ENCODE results near the gene HCN2.
A peak's percentile ranks its signal among the peaks of the same experiment; 100 is the strongest.

Gene HCN2

DNA sequence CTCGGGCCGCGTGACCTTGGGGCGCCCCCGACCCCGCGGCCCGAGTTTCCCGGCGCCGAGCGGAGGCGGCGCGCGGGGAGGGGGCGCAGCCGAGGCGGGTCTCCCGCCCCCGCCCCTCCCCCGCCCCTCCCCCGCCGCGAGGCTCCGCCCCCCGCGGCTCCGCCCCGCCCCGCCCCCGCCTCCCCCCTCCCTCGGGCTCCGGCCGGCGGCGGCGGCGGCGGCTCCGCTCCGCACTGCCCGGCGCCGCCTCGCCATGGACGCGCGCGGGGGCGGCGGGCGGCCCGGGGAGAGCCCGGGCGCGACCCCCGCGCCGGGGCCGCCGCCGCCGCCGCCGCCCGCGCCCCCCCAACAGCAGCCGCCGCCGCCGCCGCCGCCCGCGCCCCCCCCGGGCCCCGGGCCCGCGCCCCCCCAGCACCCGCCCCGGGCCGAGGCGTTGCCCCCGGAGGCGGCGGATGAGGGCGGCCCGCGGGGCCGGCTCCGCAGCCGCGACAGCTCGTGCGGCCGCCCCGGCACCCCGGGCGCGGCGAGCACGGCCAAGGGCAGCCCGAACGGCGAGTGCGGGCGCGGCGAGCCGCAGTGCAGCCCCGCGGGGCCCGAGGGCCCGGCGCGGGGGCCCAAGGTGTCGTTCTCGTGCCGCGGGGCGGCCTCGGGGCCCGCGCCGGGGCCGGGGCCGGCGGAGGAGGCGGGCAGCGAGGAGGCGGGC is at the start of gene HCN2:
TSS of gene HCN2 (plus strand) at position 189 of the 703 bp plus-strand sequence. CDS start at position 254, 65 bp downstream.
- DNase-seq: no peak

DNA sequence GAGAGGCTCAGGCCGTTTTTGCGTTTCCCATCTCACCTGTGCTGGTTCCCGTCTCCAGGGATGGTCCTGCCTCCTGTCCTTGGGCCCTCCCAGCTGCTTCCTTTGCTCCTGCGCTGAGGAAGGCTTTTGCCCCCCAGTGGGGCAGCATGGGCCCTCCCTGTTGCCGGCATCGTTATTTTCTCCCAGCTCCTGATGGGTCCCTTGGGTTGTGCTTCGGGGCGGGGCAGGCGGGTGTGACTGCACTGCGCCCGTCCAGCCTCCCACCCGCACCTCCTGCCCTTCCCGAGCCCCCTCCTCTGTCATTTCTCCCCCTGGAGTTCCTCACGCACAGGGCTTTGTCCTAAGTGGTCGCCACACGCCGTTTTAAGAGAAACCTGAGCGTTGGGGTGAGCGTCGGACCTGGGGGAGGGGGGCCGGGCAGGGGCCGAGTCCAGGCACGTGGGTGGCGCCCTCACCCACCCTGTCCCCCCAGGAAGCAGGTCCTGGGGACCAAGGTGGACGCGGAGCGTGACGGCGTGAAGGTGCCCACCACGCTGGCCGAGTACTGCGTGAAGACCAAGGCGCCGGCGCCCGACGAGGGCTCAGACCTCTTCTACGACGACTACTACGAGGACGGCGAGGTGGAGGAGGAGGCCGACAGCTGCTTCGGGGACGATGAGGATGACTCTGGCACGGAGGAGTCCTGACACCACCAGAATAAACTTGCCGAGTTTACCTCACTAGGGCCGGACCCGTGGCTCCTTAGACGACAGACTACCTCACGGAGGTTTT is 48.6 kb upstream of the HCN2 start:
- no peak for DNase-seq

DNA sequence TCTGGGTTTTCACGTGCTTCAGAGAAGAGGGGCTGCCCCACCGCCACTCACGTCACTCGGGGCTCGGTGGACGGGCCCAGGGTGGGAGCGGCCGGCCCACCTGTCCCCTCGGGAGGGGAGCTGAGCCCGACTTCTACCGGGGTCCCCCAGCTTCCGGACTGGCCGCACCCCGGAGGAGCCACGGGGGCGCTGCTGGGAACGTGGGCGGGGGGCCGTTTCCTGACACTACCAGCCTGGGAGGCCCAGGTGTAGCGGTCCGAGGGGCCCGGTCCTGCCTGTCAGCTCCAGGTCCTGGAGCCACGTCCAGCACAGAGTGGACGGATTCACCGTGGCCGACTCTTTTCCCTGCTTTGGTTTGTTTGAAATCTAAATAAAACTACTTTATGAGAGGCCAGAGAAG is 48.0 kb upstream of the HCN2 start:
- no peak for DNase-seq

DNA sequence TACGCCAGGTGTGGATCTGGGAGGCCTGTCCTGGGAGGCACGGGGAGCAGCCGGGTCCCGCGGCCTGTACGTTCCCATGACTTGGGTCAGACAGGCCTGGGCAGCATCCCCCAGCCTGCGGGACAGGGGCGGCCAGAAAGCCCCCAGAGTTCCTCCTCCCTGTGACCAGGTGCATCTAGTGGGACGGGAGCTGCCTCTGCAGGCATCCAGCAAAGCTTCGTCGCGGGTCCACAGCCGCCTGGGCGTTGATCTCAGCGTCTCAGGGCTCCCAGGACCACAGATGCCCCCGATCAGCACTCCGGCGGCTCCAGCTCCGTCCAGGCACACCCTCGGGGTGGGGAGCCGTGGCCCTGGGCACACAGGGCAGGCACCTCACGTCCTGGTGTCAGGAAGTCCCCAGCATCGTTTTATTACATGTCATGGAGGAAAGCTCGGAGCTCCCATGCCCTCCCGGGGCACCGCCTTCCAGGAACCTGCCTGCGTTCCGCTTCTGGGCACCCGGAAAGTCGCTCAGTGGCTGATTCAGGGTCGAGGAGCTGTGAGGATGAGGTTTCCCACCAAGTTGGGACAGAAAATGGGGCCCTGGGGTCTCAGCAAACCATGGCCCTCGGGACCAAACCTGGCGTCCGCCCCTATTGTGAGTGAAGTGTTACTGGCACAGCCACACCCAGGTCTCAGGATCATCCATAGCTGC is 47.4 kb upstream of the HCN2 start:
- DNase-seq: no peak

DNA sequence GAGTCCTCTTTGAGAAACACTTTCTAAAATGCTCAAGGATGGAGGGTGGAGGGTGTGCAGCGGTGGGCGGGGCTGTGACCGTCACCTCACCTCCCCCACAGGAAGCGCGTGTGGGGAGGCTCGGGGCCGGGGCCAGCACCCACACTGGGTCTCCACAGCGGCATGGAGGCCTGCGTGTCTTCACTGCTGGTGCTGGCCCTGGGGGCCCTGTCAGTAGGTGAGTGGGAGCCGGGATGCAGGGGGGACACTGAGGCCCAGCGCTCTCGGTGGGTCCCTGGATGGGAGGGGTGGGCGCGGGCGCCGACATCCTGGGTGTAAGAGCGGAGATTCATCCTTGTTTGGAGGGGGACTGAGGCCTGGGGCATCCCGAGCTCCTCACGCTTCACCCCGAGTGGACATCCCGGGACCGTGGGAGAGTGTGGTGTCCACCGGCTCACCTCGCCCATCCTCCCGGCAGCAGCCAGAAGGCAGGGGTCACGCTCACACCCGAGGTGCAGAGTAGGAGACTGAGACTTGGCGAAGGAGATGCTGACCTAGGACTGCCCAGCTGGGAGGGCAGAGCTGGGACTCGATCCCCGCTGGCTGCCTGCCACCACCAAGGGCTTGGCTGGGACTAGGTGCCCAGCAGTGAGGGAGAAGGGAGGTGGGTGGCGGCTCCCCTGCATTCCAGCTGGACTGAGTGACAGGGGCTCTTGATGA is 45.6 kb upstream of the HCN2 start, which contains the start of gene GZMM:
TSS of gene GZMM (plus strand) at position 144 of the 699 bp plus-strand sequence. CDS start at position 163, 19 bp downstream.
- peak; percentile 80 for DNase-seq

DNA sequence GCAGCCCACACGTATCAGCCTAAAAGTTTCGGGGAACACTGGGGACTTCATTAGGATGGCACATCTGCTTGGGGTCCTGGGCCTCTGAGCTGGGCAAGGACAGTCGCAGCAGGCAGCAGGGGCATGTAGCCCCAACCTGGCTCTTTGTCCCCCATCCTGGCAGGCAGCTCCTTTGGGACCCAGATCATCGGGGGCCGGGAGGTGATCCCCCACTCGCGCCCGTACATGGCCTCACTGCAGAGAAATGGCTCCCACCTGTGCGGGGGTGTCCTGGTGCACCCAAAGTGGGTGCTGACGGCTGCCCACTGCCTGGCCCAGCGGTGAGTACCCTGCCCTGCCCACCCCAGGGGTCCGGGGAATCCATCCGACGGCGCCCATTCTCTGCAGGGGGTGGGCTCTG is 42.6 kb upstream of the HCN2 start:
- no peak for DNase-seq

DNA sequence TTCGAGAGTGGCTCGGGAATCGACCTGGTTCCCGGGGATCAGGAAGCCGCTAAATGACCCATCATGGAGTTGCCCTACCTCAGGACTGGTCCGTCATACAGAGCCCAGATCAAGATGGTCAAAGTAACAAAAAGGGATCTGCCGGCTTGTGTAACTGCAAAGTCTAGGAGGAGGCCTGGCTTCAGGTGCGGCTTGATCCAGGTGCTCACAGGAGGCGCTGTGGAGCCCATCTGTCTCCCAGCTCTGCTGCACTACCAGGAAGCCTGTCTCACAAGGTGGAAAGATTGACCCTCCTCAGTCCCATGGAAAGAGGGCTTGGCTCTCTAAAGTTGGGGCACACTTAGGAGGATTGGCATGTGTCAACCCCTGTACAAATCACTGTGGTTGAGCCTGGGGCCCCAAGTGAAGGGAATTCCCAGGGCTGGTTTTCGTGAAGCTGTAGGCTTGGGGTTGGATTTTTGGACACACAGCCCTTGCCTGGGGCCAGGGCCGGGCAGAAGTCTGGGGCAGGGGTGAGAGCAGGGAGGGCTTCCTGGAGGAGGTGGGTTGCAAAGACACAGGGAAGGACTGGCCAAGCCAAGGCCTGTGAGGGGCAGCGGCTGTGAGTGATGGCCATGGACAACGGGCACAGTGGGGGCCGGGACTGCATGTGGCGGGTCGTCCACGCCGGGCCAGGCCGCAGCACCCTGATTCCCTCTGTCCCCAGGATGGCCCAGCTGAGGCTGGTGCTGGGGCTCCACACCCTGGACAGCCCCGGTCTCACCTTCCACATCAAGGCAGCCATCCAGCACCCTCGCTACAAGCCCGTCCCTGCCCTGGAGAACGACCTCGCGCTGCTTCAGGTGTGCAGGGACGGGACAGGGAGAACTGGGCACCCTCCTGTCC is 41.6 kb upstream of the HCN2 start:
- no peak for DNase-seq

DNA sequence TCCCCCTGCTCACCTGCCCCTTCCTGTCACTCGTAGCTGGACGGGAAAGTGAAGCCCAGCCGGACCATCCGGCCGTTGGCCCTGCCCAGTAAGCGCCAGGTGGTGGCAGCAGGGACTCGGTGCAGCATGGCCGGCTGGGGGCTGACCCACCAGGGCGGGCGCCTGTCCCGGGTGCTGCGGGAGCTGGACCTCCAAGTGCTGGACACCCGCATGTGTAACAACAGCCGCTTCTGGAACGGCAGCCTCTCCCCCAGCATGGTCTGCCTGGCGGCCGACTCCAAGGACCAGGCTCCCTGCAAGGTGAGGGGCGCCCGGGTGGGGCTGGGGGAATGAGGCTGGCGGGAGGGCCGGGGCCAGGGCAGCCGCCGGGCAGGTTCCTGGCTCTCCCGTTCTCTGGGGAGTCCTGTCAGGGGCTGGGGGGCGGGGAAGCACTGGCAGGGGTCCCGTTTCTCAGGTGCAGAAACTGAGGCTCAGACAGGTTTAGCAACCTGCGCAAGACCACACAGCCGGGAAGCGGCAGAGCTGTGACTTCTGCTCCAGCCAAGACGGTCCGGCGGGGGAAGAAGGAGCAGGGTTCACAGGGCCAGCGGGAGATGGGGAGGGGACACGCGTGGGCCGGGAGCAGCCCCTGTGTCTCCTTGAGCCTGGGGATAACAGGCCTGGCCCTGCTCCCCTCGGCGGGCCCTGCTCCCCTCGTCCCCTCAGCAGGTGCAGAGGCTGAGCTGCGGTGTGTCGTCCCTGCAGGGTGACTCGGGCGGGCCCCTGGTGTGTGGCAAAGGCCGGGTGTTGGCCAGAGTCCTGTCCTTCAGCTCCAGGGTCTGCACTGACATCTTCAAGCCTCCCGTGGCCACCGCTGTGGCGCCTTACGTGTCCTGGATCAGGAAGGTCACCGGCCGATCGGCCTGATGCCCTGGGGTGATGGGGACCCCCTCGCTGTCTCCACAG is 40.5 kb upstream of the HCN2 start:
- no peak for DNase-seq

DNA sequence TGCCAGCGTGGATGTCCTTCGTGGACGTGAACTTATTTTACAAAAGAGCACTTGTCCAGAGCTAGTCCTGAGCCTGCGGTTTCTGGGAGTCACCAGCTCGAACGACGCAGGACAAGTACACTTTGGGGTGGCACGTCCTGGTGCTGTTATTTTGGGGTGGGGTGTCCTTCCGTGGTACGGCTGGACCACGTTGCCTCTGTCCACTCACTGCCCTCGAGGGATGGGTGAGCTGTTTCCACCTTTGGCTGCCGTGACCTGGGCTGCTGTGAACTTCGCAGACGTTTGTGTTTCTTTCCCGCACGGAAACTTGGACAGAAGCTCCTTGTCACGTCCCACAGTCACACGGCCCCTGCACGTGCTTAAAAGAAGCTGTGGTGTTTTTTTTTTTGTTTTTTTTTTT is 34.9 kb upstream of the HCN2 start:
- no peak for DNase-seq

DNA sequence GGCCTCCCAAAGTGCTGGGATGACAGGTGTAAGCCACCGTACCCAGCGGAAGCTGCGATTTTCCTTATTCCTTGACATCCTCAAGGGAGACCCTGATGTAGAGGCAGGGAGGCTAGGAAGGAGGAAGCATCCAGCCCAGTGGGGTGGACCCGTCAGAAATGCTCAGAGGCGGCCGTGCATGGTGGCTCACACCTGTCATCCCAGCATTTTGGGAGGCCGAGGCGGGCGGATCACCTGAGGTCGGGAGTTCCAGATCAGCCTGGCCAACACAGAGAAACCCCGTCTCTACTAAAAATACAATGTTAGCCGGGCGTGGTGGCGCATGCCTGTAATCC is 34.2 kb upstream of the HCN2 start:
- DNase-seq: no peak

DNA sequence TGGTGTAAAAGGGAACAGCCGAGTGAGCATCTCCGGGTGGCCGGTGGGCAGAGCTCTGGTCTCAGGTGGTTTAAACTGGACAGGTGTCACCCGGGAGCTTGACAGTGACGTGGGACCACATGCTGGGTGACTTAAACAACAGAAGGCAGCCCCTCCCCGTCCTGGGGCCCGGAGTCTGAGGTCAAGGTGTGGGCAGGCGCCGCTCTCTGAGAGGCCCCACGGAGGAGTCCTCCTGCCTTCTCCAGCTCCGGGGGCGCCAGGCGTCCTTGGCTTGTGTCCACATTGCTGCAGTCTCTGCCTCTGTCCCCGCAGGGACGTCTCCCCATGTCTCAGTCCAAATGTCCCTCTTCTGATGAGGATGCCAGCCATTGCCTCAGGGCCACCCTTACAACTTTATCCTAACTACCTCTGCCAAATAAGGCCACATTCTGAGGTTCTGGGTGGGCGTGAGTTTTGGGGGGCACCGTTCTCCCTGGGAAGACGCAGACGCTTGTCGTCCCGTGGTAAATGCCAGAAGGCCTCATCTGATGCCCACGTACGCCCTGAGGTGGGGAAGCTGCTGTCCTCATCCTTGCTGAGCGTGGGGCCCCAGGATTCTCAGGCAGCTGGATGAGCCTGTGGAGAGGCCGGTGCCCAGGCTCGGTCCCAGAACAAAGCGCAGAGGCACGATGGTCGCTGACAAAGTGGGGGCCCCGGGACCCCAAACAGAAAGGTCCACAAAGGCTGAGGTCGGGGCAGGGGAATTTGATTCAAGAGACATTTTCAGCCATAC is 32.9 kb upstream of the HCN2 start:
- DNase-seq: no peak

DNA sequence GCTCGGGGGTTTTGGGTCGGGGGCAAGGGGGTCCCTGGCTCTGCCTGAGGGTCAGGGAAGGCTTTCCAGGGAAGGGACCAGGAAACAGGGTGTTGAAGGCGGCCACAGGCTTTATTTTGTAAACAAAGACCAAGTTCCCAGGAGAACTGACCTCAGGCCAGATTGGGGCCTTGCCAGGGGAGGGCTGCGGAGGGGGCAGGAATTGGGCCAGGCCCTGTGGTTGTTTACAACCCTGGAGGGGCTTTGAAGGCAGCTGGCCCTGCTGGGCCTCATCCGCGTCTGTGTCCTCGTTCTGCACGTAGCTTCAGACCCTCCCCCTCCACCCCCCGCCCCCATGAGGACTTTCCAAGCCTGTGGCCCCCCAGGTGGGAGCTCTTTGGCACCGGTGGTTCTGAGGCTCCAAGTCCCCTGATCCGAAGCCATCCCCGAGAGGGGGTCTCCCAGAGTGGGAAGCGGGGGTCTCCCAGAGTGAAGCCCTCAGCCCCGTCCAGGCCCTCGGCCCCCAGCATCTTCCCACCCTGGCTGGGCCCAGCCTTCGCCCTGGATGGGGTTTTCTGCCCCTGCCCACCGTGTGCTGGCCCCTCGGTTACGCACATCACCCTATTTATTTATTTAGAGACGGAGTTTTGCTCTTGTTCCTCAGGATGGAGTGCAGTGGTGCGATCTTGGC is 30.8 kb upstream of the HCN2 start:
- DNase-seq: no peak

DNA sequence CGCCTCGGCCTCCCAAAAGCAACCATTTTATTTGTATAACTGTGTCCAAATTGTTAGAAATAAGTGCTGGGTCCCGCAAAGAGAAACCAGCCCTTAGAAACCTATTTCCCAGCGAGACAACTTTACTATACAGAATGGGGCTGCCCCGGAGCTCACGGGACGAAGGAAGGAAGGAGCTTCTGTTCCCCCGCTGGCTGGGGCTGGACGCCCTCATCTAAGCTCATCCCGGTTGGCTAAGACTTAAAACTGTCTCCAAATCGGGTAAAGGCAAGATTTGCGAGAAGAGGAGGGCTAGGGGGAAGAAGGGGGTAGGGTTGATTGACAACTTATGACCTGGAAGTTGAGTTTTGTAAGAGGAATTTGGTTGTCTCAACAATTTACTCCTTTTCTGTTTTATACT is 29.6 kb upstream of the HCN2 start:
- DNase-seq: no peak

DNA sequence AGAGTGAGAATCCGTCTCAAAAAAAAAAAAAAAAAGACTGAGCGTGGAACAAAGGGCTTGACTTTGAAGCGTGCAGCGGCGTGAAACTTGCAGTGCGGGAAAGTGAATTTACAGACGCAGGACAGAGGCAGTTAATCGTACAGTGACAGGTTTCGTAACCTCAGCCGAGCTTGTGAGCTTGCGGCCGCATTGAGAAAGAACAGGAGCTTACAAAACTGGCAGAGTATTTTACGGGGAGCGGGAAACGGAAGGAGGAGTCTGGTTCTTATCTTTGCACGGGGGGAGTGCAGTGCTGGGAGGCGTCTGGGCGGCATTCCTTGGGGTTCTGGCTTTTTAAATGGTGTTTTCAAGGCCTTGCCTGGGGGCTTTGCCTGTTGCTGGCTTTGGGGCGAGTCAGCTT is 23.3 kb upstream of the HCN2 start:
- no peak for DNase-seq

DNA sequence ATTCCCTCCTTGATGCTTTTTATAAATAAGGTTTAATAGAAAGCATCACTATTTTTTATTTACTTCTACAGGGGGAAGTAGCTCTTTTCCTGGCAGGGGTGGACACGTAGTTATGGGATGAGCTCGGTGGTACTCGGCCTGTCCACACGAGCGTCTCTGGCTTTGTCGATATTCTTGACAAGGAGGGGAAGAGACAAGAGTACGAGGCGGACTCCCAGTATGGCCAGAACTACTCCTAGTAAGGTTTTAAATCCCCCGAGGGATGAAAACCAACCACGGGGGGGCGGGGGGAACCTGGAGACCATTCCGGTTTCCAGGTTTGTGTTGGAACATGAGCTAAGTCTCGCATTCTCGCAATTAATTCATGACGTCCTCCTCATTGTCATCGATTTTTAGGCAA is 22.8 kb upstream of the HCN2 start:
- no peak for DNase-seq

DNA sequence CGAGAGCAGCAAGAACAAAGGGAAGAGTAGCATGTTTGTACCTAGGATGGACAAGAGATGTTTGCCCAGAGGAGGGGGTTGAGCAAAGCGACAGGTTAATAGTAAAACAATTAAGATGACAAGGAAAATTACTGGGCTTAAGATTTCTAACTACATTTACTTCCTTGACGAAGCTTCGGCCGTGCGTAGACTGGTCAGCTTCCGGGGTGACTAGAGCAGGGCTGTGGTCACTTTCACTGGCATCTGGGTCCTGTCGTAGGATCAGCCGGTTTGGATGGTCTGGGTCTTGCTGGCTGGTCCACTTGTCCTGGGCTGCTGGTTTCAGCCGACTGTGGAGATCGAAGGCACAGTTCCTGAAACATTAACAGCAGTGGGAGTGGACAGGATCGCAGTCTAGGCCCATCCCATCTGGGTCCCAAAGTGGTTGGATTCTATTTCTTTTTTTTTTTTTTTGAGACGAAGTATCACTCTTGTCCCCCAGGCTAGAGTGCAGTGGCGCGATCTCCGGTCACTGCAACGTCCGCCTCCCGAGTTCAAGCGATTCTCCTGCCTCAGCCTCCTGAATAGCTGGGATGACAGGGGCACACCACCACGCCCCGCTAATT is 22.3 kb upstream of the HCN2 start:
- no peak for DNase-seq

DNA sequence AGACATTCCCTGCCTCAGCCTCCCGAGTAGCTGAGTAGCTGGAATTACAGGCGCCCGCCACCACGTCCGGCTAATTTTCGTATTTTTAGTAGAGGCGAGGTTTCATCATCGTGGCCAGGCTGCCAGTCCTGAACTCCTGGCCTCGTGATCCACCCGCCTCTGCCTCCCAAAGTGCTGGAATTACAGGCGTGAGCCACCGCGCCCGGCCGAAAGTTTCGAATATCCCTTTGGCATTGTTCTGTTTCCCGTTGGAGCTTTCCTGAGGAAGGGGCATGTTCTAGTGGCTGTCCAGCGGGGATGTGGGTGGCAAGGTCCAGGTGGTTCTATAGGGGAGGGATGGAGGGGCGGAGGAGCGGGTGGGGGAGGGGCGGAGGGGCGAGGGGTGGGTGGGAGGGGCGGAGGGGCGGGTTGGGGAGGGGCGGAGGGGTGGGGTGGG is 19.4 kb upstream of the HCN2 start:
- no peak for DNase-seq

DNA sequence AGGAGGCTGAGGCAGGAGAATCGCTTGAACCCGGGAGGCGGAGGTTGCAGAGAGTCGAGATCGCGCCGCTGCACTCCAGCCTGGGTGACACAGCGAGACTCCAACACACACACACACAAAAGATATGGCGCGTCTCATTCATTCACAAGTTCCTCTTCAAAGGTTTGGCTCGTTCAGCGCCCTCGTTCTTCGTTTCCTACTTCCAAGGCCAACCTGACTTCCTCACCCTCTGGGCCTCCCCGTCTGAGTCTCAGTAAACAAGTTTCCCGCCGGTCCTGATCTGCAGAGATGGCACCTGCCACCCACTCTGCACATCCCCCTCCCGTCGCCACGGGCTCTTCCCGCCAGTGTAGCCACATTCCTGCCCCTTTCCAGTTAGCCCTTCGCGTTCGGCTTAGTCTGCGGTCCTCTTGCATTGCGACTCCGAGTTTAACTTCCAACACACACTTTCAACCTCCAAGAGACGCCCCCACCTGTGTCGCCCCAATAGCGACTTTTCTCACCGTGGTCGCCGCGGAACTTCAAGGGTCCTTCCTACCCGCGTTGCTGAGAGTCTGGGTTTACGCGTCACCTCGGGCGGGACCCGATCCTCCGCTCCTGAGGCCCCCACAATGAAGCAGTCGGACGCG is 18.6 kb upstream of the HCN2 start:
- DNase-seq: peak; percentile 71

DNA sequence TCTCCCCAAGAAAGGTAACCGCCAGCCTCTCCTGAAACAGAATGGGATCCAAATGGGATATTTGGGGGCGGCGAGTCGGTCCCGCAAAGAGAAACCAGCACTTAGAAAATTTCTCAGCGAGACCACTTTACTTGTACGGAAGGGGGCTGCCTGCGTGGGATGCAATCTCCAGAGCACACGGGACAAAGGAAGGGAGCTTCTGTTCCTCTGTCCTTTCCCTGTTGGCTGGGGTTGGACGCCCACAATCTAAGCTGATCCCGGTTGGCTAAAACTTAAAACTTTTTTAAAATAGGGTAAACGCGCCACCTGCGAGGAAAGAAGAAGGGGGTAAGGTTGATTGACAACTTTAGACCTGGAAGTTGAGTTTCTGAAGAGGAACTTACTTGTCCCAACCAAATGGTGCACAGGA is 18.1 kb upstream of the HCN2 start:
- DNase-seq: peak; percentile 27

Data from activated CD4-positive, alpha-beta T cell treated with anti-CD3 and anti-CD28 coated beads for 48 hours (primary cell).